GM19193 (cell line): ENCODE data around the gene GPD1L.

Experiments
- POLR2A ChIP-seq: IDR thresholded peaks from 4 replicates; pipeline ENCODE4 v1.6.1; 2011; ENCODE audit not compliant: insufficient read depth, insufficient read length; ENCODE audit errors: extremely low read depth

GPD1L gene

GRCh38 chr3:32098528-32098927 lies 7.9 kb upstream of the GPD1L start:
- TF ChIP-seq POLR2A, result no peak

DNA sequence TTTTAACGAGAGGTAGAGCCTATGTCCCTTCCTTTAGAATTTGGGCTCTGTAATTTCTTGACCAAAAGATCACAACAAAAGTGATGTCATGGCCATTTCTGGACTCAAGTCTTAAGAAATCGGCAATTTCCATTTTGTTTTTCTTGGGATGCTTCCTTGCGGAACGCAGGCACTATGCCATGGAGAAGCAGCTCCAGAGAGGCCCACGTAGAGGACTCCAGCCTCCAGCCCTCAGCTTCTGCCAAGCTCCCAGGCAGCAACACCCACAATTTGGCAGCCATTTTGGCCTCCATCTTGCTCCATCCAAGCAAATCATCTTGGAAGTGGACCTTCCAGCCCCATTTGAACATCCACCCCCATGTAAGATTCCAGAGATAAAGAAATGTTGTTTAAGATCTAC lies 6.0 kb upstream of the GPD1L start:
- TF ChIP-seq POLR2A, result no peak

DNA sequence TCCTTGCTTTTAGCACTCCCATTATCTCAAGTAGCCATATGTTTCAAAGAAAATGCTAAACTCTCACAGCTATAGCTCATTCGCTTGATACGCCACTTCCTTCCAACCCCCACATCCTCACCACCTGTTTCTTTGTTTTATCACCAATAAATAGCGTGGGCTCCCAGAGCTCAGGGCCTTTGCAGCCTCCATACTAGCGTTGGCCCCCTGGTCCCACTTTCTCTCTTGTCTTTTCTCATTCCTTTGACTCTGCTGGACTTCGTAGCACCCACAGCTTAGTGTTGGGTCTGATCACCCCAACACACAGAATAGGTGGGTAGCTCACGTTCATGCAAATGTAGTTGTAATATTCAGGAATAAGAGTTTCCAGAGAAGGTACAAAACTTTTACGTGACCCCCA lies 4.1 kb upstream of the GPD1L start:
- TF ChIP-seq POLR2A, result no peak

DNA sequence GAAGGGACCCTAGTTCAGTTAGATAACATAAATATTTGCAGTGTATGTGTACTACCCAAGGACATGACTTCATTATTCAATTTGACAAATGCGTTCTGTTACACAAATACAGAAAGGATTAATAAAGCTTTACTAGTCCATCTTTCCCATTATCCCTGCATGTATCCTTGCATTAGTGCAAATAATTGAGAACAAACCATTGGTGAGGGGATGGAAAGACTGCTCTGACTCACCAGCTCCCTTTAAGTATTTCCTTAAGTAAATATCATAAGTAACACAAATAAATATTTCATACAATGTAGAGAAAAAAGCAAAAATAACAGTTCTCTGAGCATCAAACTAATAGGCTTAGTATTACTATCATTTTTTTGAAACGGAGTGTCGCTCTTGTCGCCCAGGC lies 1.9 kb upstream of the GPD1L start:
- TF ChIP-seq POLR2A, result no peak

GRCh38 chr3:32105291-32106131 lies 909 bp upstream of the GPD1L start:
- no peak for TF ChIP-seq POLR2A

DNA sequence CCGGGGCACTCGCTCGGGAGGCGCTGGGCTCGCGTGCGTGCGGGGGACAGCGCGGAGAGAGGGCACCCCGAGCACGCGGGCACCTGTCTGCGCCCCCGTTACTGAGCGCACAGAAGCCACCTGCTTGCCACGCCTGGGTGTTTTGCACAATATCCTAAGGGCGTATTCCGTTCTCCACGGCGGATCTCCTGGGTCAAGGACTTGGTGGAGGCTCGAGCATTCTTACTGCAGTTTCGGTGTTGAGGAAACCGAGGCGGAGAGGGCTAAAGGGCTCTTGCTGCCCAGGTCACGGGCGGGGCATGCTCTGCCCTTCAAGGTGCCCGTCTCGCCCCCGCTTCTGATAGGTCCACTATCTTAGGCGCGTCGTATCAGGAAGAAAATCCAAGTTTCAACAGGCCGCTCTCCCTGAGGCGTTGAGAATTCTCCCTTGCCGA lies 526 bp downstream of the GPD1L start:
- TF ChIP-seq POLR2A, result no peak

DNA sequence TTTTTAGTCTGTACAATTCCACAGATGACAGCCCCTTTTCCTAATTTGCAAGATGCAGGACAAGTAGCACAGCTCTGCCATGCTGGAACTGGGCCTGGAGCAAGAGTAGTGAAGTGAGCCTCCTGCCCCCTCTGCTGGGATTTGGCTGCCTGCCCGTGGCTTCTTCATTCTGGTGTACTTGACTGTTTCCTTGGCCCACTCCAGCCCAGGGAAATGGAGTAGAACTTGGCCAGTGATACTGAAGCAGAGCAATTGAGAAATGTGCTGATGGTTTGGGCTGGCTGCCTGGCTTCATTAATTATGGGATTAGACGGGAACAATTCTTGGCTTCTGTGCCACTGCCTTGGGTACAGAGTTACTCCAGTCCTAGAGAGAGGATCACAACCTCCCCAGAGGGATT lies 2.8 kb downstream of the GPD1L start:
- no peak for TF ChIP-seq POLR2A

DNA sequence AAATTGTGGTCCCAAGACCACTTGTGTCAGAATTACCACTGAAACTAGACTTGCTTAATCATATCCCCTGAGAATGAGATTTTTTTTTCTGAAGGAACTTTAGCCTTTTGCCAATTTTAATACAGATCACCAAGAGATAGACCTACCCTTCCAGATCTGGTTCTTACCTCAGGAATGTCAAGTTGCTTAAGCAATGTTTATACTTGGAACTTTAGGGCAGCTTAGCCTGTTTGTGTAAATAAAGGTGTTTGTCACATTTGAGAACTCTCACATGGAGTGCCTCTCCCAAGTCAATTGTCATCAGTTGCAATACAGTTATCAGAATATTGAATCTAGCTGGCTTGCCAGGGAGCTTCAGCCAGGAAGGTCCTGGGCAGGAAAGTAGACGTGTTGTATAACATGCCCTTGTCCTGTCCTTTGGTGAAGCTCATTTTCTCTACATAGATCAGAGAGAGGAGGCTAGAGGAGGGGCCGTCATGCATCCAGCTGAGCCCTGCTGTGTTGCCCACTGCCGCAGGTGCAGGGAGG lies 3.9 kb downstream of the GPD1L start:
- no peak for TF ChIP-seq POLR2A

GRCh38 chr3:32111560-32111959 lies 5.1 kb downstream of the GPD1L start:
- TF ChIP-seq POLR2A, result no peak

GRCh38 chr3:32113566-32113965 lies 7.1 kb downstream of the GPD1L start:
- no peak for TF ChIP-seq POLR2A

- no peak for TF ChIP-seq POLR2A
Measured at GRCh38 chr3:32113981-32114545, 7.6 kb downstream of the GPD1L start.

GRCh38 chr3:32117320-32117719 lies 10.9 kb downstream of the GPD1L start:
- TF ChIP-seq POLR2A, result no peak

GRCh38 chr3:32118215-32118614 lies 11.8 kb downstream of the GPD1L start:
- no peak for TF ChIP-seq POLR2A

DNA sequence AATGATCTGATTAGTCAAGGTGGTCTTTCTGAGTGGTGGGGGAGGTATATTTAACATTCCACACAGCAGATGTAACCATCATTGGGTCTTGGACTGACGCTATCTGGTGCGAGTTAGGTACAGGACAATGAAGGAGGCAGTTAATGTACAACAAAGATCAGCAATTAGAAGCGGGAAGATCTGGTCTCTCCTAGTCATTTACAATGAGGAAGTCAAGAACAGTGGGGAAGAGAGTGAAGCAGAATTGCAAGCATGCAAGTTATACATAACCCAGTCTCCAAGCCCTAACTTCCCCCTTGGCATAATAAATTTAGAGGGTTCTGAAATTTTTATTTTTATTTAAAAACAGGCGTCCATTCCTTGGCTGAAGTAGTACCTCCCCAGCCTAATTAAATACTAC lies 14.1 kb downstream of the GPD1L start:
- no peak for TF ChIP-seq POLR2A

GRCh38 chr3:32121137-32121536 lies 14.7 kb downstream of the GPD1L start:
- TF ChIP-seq POLR2A, result no peak

- no peak for TF ChIP-seq POLR2A
Measured at GRCh38 chr3:32123620-32124019, 17.2 kb downstream of the GPD1L start.

DNA sequence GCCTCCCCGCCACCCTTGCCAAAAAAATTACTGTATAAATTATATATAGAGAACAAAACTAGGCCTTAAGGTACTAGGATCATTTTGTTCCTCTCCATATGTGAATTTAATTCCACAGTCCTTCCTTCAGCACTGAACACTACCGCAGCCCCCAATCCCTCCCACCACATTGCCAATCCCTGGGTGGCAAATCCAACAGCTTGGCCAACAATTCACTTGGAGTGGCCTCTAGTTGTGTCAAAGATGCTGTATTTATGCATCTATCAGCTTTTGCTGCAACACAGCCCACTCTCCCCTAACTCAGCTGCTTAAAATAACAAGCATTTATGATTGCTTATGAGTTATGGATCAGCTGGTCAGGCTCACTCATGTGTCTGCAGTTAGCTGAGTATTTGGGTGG lies 18.6 kb downstream of the GPD1L start:
- TF ChIP-seq POLR2A, result no peak

GRCh38 chr3:32126305-32127015 lies 20.0 kb downstream of the GPD1L start:
- no peak for TF ChIP-seq POLR2A
